Osteoblast (primary cell): ENCODE measurements around the gene CCDC34. TPM values are rescaled to one million over a fixed set of nuclear protein-coding genes. Genes with fewer than 3 reads are reported as not detected.

ENCODE experiments used
- DNase-seq: peaks from one replicate; pipeline ENCODE4 v3.0.0; 2011; ENCODE audit warnings: low spot score, mixed read lengths; ENCODE audit not compliant: insufficient read length; ENCODE audit errors: missing footprints
- H2AFZ ChIP-seq: 2 replicates; pipeline ENCODE4 v1.6.0; 2011; ENCODE audit warnings: mild to moderate bottlenecking, low read length
- H3K27ac ChIP-seq: 2 replicates; pipeline ENCODE4 v1.5.1; 2011; ENCODE audit warnings: mild to moderate bottlenecking, low read depth, low read length, moderate library complexity
- H3K27me3 ChIP-seq: 2 replicates; pipeline ENCODE4 v1.6.0; 2012; ENCODE audit warnings: mild to moderate bottlenecking, control low read depth, inconsistent platforms, low read length, moderate library complexity; ENCODE audit not compliant: insufficient read depth
- H3K36me3 ChIP-seq: 2 replicates; pipeline ENCODE4 v1.5.1; 2011; ENCODE audit warnings: mild to moderate bottlenecking, low read length, control low read depth, moderate library complexity; ENCODE audit not compliant: insufficient read depth
- H3K4me1 ChIP-seq: 2 replicates; pipeline ENCODE4 v1.5.1; 2011; ENCODE audit warnings: mild to moderate bottlenecking, low read length, control low read depth, moderate library complexity; ENCODE audit not compliant: insufficient read depth
- H3K4me2 ChIP-seq: 2 replicates; pipeline ENCODE4 v1.6.0; 2011; ENCODE audit warnings: mild to moderate bottlenecking, low read length; ENCODE audit not compliant: insufficient read depth
- H3K4me3 ChIP-seq: fragments of 200-600 bp; sonication (generic); 3 replicates; pipeline ENCODE4 v1.5.1; 2012; ENCODE audit warnings: mild to moderate bottlenecking, low read length, inconsistent platforms; ENCODE audit not compliant: insufficient read depth
- H3K79me2 ChIP-seq: 2 replicates; pipeline ENCODE4 v1.6.0; 2012; ENCODE audit warnings: mild to moderate bottlenecking, low read length, control low read depth, inconsistent platforms; ENCODE audit not compliant: insufficient read depth
- H3K9me3 ChIP-seq: 2 replicates; pipeline ENCODE4 v1.5.1; 2011; ENCODE audit warnings: low read depth, low read length, control low read depth
- H4K20me1 ChIP-seq: 2 replicates; pipeline ENCODE4 v1.6.0; 2012; ENCODE audit warnings: mild to moderate bottlenecking, low read length, control low read depth; ENCODE audit not compliant: insufficient read depth
- total RNA-seq: library from RNA; depleted of rRNA; stranded (reverse); fragments of >200 nt; gene quantifications from 2 replicates; pipeline ENCODE4 v1.2.3, GENCODE V29; 2012
- TF ChIP-seq, protein P1 (sequence below): IDR thresholded peaks from 2 replicates; pipeline ENCODE4 v1.5.1; 2011; ENCODE audit warnings: mild to moderate bottlenecking, low read depth, low read length, moderate library complexity; ENCODE audit errors: extremely low read depth

CCDC34 gene
- total RNA-seq, 1 donor = 3.6 TPM

DNA sequence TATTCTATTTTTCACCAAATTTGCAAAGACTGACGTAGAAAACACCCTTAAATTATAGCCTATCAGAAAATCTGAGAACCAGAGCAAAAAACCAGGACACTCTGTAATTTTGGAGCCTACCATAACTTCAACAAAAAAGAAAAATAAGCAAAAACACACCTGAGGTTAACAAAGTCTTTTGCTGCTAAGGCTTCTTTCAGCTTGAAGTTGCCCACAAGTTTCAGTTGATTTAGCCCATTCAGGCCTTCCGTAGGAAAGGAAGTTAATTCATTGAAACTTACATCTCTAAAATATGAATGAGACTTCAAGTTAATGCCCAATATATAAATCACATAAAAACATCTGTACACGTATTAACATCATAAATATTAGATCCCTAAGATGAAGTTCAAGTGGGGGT lies 10.4 kb upstream of the CCDC34 start:
- no peaks in the 10 kb centered on the region for H4K20me1 ChIP-seq
- H2AFZ ChIP-seq = no peak overlapping the region
- H3K4me3 ChIP-seq = no peak overlapping the region
- TF ChIP-seq, protein P1, sequence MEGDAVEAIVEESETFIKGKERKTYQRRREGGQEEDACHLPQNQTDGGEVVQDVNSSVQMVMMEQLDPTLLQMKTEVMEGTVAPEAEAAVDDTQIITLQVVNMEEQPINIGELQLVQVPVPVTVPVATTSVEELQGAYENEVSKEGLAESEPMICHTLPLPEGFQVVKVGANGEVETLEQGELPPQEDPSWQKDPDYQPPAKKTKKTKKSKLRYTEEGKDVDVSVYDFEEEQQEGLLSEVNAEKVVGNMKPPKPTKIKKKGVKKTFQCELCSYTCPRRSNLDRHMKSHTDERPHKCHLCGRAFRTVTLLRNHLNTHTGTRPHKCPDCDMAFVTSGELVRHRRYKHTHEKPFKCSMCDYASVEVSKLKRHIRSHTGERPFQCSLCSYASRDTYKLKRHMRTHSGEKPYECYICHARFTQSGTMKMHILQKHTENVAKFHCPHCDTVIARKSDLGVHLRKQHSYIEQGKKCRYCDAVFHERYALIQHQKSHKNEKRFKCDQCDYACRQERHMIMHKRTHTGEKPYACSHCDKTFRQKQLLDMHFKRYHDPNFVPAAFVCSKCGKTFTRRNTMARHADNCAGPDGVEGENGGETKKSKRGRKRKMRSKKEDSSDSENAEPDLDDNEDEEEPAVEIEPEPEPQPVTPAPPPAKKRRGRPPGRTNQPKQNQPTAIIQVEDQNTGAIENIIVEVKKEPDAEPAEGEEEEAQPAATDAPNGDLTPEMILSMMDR = no peak
- H3K27ac ChIP-seq = no peak overlapping the region
- peaks cover 41% of the 10 kb centered on the region for H3K36me3 ChIP-seq
- no peak for DNase-seq
- no peaks in the 10 kb centered on the region for H3K4me1 ChIP-seq
- no peak overlapping the region for H3K4me2 ChIP-seq
- no peaks in the 10 kb centered on the region for H3K27me3 ChIP-seq
- no peaks in the 10 kb centered on the region for H3K79me2 ChIP-seq
- H3K9me3 ChIP-seq = no peaks in the 10 kb centered on the region

DNA sequence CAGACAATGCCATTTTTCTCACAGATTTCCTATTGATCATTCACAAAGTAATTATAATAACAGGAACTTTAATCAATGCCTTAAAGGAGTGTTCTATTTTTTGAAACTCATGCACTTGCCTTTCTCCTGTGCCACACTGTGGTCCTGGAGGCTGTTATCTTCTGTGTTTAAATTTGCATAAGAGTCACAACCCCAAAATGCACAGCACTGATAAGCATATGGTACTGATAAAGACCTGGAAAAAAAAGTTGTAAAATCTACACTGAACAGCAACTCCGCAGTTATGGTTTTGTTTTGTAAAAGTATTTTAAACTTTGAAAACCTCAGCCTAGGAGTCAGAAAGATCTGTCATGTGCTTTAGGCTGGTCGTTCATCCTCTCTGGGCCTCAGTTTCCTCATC lies 9.1 kb upstream of the CCDC34 start:
- Histone ChIP-seq H3K4me2 (no peak overlapping the region), H3K4me1 (no peaks in the 10 kb centered on the region), H3K9me3 (no peaks in the 10 kb centered on the region), H3K4me3 (no peak overlapping the region), H3K27ac (no peak overlapping the region), H2AFZ (no peak overlapping the region), H3K79me2 (no peaks in the 10 kb centered on the region), H3K36me3 (peaks cover 54% of the 10 kb centered on the region), H4K20me1 (no peaks in the 10 kb centered on the region), H3K27me3 (no peaks in the 10 kb centered on the region)
- DNase-seq = no peak
- TF ChIP-seq, protein P1 = no peak

DNA sequence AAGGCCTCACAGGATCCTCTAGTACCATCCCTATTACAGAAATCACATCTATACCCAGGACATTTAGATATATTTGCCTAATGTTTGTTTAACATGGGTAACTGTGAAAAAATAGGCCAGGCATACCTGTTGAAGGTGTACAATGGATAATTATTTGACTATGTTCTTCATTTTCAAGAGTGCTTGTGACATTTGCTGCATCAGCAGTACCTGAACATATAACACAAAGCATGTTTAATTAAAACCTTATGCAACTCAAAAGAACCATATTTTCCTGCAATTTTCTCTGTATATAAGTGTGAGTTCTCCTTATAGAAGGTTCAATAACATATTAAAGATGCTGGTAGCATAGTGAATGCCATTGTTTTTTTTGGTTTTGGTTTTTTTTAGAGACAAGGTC lies 8.5 kb upstream of the CCDC34 start:
- Histone ChIP-seq H3K79me2 (no peaks in the 10 kb centered on the region), H3K27ac (no peak overlapping the region), H3K4me3 (no peak overlapping the region), H3K9me3 (no peaks in the 10 kb centered on the region), H3K36me3 (peaks cover 54% of the 10 kb centered on the region), H3K4me2 (no peak overlapping the region), H3K27me3 (no peaks in the 10 kb centered on the region), H4K20me1 (no peaks in the 10 kb centered on the region), H3K4me1 (no peaks in the 10 kb centered on the region), H2AFZ (no peak overlapping the region)
- DNase-seq = no peak
- TF ChIP-seq, protein P1 = no peak

DNA sequence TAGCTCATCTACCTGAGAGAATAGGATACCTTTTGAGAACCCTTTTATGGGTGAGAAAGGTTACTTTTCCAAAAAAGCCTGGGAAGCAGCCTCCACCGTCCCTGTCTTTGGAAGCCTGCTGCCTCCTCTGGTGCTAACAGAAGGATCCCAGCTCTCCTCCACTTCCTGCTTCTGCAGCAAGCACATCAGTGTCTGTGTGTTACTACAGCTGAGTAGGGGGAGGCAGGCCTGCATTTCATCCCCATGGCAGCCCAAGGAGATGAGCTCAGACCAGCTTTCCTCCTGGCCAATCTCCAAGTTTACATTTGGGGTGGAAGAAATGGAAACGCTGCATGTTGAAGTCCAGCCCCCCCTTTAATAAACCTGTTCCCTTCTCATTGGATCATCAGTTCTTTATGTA lies 7.4 kb upstream of the CCDC34 start:
- Histone ChIP-seq H2AFZ (no peak overlapping the region), H3K27ac (no peak overlapping the region), H3K79me2 (no peaks in the 10 kb centered on the region), H3K27me3 (no peaks in the 10 kb centered on the region), H3K36me3 (peaks cover 51% of the 10 kb centered on the region), H3K9me3 (no peaks in the 10 kb centered on the region), H3K4me3 (no peak overlapping the region), H4K20me1 (no peaks in the 10 kb centered on the region), H3K4me2 (no peak overlapping the region), H3K4me1 (no peaks in the 10 kb centered on the region)
- TF ChIP-seq, protein P1 = no peak
- DNase-seq = no peak
